Panc1 (cell line): Measurements from ENCODE around the gene CDK6. TPM values are rescaled to one million over a fixed set of nuclear protein-coding genes. Genes with fewer than 3 reads are reported as not detected.

Experiments
- ATAC-seq: fragments of 200-7000 bp; cut with Tn5 transposase; 2 replicates; pipeline ENCODE4 v1.9.1; 2020; ENCODE audit warnings: mild to moderate bottlenecking, moderate library complexity
- BruUV-seq: library from RNA; stranded (reverse); fragments of 400-500 nt; replicated peaks from 2 replicates; lab custom pipeline; 2021; lab: Mats Ljungman, UMichigan
- CTCF ChIA-PET: fragments of 300-600 bp; sonication (Branson Sonifier 250); formaldehyde crosslinking; loops from one replicate; lab custom pipeline; 2022; ENCODE audit warnings: antibody characterized with exemption; lab: Charles Lee
- POLR2A ChIA-PET: fragments of 300-600 bp; sonication (Branson Sonifier 250); formaldehyde crosslinking; loops from one replicate; lab custom pipeline; 2022; ENCODE audit warnings: antibody characterized with exemption; lab: Charles Lee
- DNase-seq: peaks from one replicate; pipeline ENCODE4 v3.0.0-alpha.2; 2010; ENCODE audit warnings: low read depth, low spot score
- H3K27ac ChIP-seq: 2 replicates; pipeline ENCODE4 v1.5.1; 2011; ENCODE audit warnings: mild to moderate bottlenecking, low read length, inconsistent platforms
- H3K27me3 ChIP-seq: fragments of 200-500 bp; sonication (Bioruptor generic); 2 replicates; pipeline ENCODE4 v1.6.0; 2014; ENCODE audit warnings: low read length, inconsistent platforms; ENCODE audit not compliant: control insufficient read depth, insufficient read depth
- H3K36me3 ChIP-seq: fragments of 200-500 bp; sonication (Bioruptor generic); 2 replicates; pipeline ENCODE4 v1.5.1; 2014; ENCODE audit warnings: inconsistent platforms, mild to moderate bottlenecking, low read length, moderate library complexity; ENCODE audit not compliant: control insufficient read depth, insufficient read depth
- H3K4me1 ChIP-seq: 2 replicates; pipeline ENCODE4 v1.5.1; 2011; ENCODE audit warnings: inconsistent platforms, mild to moderate bottlenecking, low read length, moderate library complexity; ENCODE audit not compliant: control insufficient read depth, insufficient read depth
- H3K4me3 ChIP-seq, 2 experiments: 2 replicates each; pipeline ENCODE4 v1.5.1; 2011 to 2012; ENCODE audit warnings: low read depth in 2 of 2, low read length in 2 of 2, mild to moderate bottlenecking in 2 of 2, inconsistent platforms in 1 of 2, moderate library complexity in 1 of 2
- H3K9me3 ChIP-seq: fragments of 200-500 bp; sonication (Bioruptor generic); 2 replicates; pipeline ENCODE4 v1.5.1; 2014; ENCODE audit warnings: low read depth, mild to moderate bottlenecking, inconsistent platforms, low read length, moderate library complexity; ENCODE audit not compliant: control insufficient read depth, insufficient read depth
- POLR2AphosphoS5 ChIP-seq: IDR thresholded peaks from 2 replicates; pipeline ENCODE4 v1.6.1; 2012; ENCODE audit warnings: mild to moderate bottlenecking, low read depth, low read length, moderate library complexity
- SIN3A ChIP-seq: IDR thresholded peaks from 2 replicates; pipeline ENCODE4 v1.6.1; 2012; ENCODE audit warnings: low read depth, mild to moderate bottlenecking, low read length, moderate library complexity, borderline replicate concordance; ENCODE audit not compliant: insufficient read depth
- TCF7L2 ChIP-seq: IDR thresholded peaks from 2 replicates; pipeline ENCODE4 v1.6.1; 2011; ENCODE audit warnings: mild to moderate bottlenecking, low read depth, low read length, inconsistent platforms
- in situ Hi-C: cut with HindIII; loops from 2 replicates; pipeline ENCODE4 v1.10.0; 2016; ENCODE audit warnings: low sequenced_read_pairs, low pct_unique_long_range_greater_than_20kb
- intact Hi-C: fragments of 100-400 bp; cut with micrococcal nuclease; formaldehyde crosslinking; loops from one replicate; pipeline ENCODE4 v1.10.0; 2022; ENCODE audit not compliant: unreplicated experiment
- total RNA-seq: library from RNA; stranded (reverse); gene quantifications from one replicate; pipeline ENCODE4 v1.2.1, GENCODE V29; 2021; ENCODE audit not compliant: unreplicated experiment
- TF ChIP-seq, protein P1 (sequence below): fragments of 450-650 bp; IDR thresholded peaks from 2 replicates; pipeline ENCODE4 v1.5.1; 2017; ENCODE audit warnings: mild to moderate bottlenecking
- TF ChIP-seq, protein P2 (sequence below), 2 experiments: IDR thresholded peaks; 2 replicates each; pipeline ENCODE4 v1.6.1; 2011 to 2012; ENCODE audit warnings: low read depth in 2 of 2, control low read depth in 1 of 2, low read length in 1 of 2, mild to moderate bottlenecking in 1 of 2, moderate library complexity in 1 of 2; ENCODE audit not compliant: insufficient read depth in 1 of 2

CDK6 gene
- total RNA-seq, 1 experiment from 2014 or later = 57.4 TPM

DNA sequence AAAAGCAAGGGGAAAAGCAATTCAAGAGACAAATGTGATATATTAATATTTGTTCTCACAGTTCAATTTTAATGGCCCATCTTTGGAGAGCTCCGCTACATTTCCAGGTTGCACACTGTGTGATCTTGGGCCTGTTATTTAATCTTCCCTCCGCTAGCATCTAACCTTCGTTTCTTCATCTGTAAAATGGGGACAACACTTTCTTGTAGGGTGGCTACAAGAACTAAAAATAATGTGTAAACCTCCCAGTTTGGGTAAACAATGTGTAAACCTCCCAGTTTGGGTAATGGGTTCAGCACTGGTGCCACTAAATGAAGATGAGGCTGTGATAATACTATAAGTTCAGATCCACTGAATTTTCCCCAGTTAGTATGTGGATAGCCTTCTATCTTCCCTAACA, 99.5 kb downstream of the CDK6 start:
- BruUV-seq = no TSS peak
- in situ Hi-C loops (no loop called here), intact Hi-C loops (no loop called here)
- no peak for ATAC-seq
- Histone ChIP-seq H3K9me3 (no peaks in the 10 kb centered on the region), H3K4me1 (peaks cover 16% of the 10 kb centered on the region), H3K4me3 (no peak overlapping the region), H3K27me3 (no peaks in the 10 kb centered on the region), H3K36me3 (no peaks in the 10 kb centered on the region), H3K27ac (no peak overlapping the region)
- no peak for TF ChIP-seq TCF7L2
- no peak for TF ChIP-seq POLR2AphosphoS5
- TF ChIP-seq, protein P1, sequence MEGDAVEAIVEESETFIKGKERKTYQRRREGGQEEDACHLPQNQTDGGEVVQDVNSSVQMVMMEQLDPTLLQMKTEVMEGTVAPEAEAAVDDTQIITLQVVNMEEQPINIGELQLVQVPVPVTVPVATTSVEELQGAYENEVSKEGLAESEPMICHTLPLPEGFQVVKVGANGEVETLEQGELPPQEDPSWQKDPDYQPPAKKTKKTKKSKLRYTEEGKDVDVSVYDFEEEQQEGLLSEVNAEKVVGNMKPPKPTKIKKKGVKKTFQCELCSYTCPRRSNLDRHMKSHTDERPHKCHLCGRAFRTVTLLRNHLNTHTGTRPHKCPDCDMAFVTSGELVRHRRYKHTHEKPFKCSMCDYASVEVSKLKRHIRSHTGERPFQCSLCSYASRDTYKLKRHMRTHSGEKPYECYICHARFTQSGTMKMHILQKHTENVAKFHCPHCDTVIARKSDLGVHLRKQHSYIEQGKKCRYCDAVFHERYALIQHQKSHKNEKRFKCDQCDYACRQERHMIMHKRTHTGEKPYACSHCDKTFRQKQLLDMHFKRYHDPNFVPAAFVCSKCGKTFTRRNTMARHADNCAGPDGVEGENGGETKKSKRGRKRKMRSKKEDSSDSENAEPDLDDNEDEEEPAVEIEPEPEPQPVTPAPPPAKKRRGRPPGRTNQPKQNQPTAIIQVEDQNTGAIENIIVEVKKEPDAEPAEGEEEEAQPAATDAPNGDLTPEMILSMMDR = no peak
- TF ChIP-seq, protein P2, sequence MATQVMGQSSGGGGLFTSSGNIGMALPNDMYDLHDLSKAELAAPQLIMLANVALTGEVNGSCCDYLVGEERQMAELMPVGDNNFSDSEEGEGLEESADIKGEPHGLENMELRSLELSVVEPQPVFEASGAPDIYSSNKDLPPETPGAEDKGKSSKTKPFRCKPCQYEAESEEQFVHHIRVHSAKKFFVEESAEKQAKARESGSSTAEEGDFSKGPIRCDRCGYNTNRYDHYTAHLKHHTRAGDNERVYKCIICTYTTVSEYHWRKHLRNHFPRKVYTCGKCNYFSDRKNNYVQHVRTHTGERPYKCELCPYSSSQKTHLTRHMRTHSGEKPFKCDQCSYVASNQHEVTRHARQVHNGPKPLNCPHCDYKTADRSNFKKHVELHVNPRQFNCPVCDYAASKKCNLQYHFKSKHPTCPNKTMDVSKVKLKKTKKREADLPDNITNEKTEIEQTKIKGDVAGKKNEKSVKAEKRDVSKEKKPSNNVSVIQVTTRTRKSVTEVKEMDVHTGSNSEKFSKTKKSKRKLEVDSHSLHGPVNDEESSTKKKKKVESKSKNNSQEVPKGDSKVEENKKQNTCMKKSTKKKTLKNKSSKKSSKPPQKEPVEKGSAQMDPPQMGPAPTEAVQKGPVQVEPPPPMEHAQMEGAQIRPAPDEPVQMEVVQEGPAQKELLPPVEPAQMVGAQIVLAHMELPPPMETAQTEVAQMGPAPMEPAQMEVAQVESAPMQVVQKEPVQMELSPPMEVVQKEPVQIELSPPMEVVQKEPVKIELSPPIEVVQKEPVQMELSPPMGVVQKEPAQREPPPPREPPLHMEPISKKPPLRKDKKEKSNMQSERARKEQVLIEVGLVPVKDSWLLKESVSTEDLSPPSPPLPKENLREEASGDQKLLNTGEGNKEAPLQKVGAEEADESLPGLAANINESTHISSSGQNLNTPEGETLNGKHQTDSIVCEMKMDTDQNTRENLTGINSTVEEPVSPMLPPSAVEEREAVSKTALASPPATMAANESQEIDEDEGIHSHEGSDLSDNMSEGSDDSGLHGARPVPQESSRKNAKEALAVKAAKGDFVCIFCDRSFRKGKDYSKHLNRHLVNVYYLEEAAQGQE (IDR thresholded peaks at IDR 0.05; ENCODE audit: insufficient read depth in 1 of 2, low read depth in 2 of 2, low read length in 1 of 2) = no peak
- TF ChIP-seq SIN3A = no peak
- POLR2A ChIA-PET = no interaction called here
- CTCF ChIA-PET = no interaction called here
- no peak for DNase-seq

DNA sequence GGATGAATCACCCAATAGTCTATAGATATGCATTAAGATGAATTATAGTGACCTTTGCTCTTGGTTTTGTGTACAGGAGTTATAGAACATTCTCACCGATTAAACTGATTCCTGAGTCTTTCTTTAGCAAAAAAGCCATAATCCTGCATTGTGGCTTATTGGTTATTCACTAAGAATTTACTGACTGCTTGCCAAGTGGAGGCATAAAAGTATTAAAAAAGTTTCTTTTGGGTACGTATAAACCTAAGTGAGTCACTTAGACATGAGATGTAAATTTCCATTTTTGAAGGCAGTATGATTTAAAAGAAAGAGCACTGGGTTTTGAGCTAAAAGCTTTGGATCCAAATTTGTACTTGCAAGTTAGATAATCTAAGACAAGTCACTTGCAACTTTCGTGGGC, 100.7 kb downstream of the CDK6 start:
- Histone ChIP-seq H3K9me3 (no peaks in the 10 kb centered on the region), H3K27me3 (no peaks in the 10 kb centered on the region), H3K36me3 (no peaks in the 10 kb centered on the region), H3K4me3 (no peak overlapping the region), H3K4me1 (peaks cover 6% of the 10 kb centered on the region), H3K27ac (no peak overlapping the region)
- ChIA-PET CTCF (no interaction called here), POLR2A (no interaction called here)
- TF ChIP-seq POLR2AphosphoS5 (no peak), TCF7L2 (no peak), SIN3A (no peak)
- TF ChIP-seq, protein P1 = no peak
- TF ChIP-seq, protein P2 (IDR thresholded peaks at IDR 0.05; ENCODE audit: insufficient read depth in 1 of 2, low read depth in 2 of 2, low read length in 1 of 2) = no peak
- no TSS peak for BruUV-seq
- intact Hi-C loops (no loop called here), in situ Hi-C loops (no loop called here)
- DNase-seq = no peak
- ATAC-seq = no peak
